HG02840 (cell line): ENCODE measurements around the gene LGALS3BP.

Source experiments
- ATAC-seq: cut with Tn5 transposase; IDR thresholded peaks from one replicate; pipeline ENCODE4 v1.9.1; 2021; ENCODE audit warnings: mild to moderate bottlenecking, moderate library complexity, moderate number of reproducible peaks; ENCODE audit not compliant: unreplicated experiment, low FRiP score

LGALS3BP gene

GRCh38 chr17:79000396-79001189, 20.9 kb upstream of the LGALS3BP start:
- no peak for ATAC-seq

- ATAC-seq, result no peak
Measured at GRCh38 chr17:78999947-79000395, 20.2 kb upstream of the LGALS3BP start.

- ATAC-seq, result no peak
Measured at GRCh38 chr17:78999056-78999768, 19.5 kb upstream of the LGALS3BP start.

GRCh38 chr17:78998311-78999055, 18.8 kb upstream of the LGALS3BP start:
- no peak for ATAC-seq

GRCh38 chr17:78997881-78998280, 18.2 kb upstream of the LGALS3BP start:
- ATAC-seq, result no peak

GRCh38 chr17:78997231-78997741, 17.6 kb upstream of the LGALS3BP start:
- ATAC-seq, result no peak

- ATAC-seq, result no peak
Measured at GRCh38 chr17:78996781-78997201, 17.1 kb upstream of the LGALS3BP start.

- ATAC-seq, result no peak
Measured at GRCh38 chr17:78995761-78996451, 16.2 kb upstream of the LGALS3BP start.

GRCh38 chr17:78995022-78995760, 15.5 kb upstream of the LGALS3BP start:
- no peak for ATAC-seq

GRCh38 chr17:78993981-78994671, 14.4 kb upstream of the LGALS3BP start:
- no peak for ATAC-seq

- no peak for ATAC-seq
Measured at GRCh38 chr17:78993241-78993956, 13.7 kb upstream of the LGALS3BP start.

GRCh38 chr17:78992542-78993212, 13.0 kb upstream of the LGALS3BP start:
- ATAC-seq, result no peak

- no peak for ATAC-seq
Measured at GRCh38 chr17:78991906-78992532, 12.3 kb upstream of the LGALS3BP start.

- ATAC-seq, result no peak
Measured at GRCh38 chr17:78991017-78991738, 11.5 kb upstream of the LGALS3BP start.

GRCh38 chr17:78990349-78991016, 10.8 kb upstream of the LGALS3BP start:
- no peak for ATAC-seq

GRCh38 chr17:78988152-78988551, 8.4 kb upstream of the LGALS3BP start:
- ATAC-seq, result no peak
